Natural killer cell (primary cell): ENCODE results near the gene DOCK11. TPM values are rescaled to one million over a fixed set of nuclear protein-coding genes. Genes with fewer than 3 reads are reported as not detected.
A peak's percentile ranks its signal among the peaks of the same experiment; 100 is the strongest.

Experiments
- ATAC-seq, 3 donors: fragments of 150-1000 bp in 2 of 3; fragments of 200-7000 bp in 1 of 3; cut with Tn5 transposase; 1 replicate in 1 of 3; 2 replicates in 2 of 3; pipeline ENCODE4 v1.10.0; 2021; ENCODE audit warnings: mild to moderate bottlenecking in 2 of 3, moderate library complexity in 2 of 3
- DNase-seq, 2 donors: peaks; one replicate each; pipeline versions ENCODE4 v3.0.0 to v3.0.0-alpha.2; 2013 to 2021; ENCODE audit warnings: mixed read lengths in 1 of 2
- H3K27ac ChIP-seq: one replicate; pipeline ENCODE4 v1.5.1; 2013; ENCODE audit warnings: mild to moderate bottlenecking, low read length
- H3K27me3 ChIP-seq: one replicate; pipeline ENCODE4 v1.6.1; 2013; ENCODE audit warnings: low read length; ENCODE audit not compliant: control insufficient read depth, insufficient read depth
- H3K36me3 ChIP-seq: one replicate; pipeline ENCODE4 v1.6.1; 2013; ENCODE audit warnings: low read length; ENCODE audit not compliant: control insufficient read depth, insufficient read depth
- H3K4me1 ChIP-seq: one replicate; pipeline ENCODE4 v1.6.1; 2013; ENCODE audit warnings: low read length; ENCODE audit not compliant: control insufficient read depth, insufficient read depth
- H3K4me3 ChIP-seq: one replicate; pipeline ENCODE4 v1.5.1; 2013; ENCODE audit warnings: low read length
- H3K9me3 ChIP-seq: one replicate; pipeline ENCODE4 v1.6.1; 2013; ENCODE audit warnings: low read length; ENCODE audit not compliant: control insufficient read depth, insufficient read depth
- H3K27ac Mint-ChIP-seq, 2 donors: one replicate each; pipeline ENCODE4 v1.8.0; 2022; ENCODE audit warnings: mild to moderate bottlenecking in 2 of 2, mixed read lengths in 2 of 2, moderate library complexity in 1 of 2
- H3K27me3 Mint-ChIP-seq, 2 donors: one replicate each; pipeline ENCODE4 v1.8.0; 2022; ENCODE audit warnings: low read depth in 2 of 2, mixed read lengths in 2 of 2
- H3K36me3 Mint-ChIP-seq: one replicate; pipeline ENCODE4 v1.8.0; 2022; ENCODE audit warnings: mixed read lengths
- H3K4me1 Mint-ChIP-seq, 2 donors: one replicate each; pipeline ENCODE4 v1.8.0; 2022; ENCODE audit warnings: mixed read lengths in 2 of 2
- H3K4me3 Mint-ChIP-seq: one replicate; pipeline ENCODE4 v1.8.0; 2022; ENCODE audit warnings: mild to moderate bottlenecking, moderate library complexity, mixed read lengths
- H3K9me3 Mint-ChIP-seq, 2 donors: one replicate each; pipeline ENCODE4 v1.8.0; 2022; ENCODE audit warnings: mixed read lengths in 2 of 2
- CTCF ChIP-seq: fragments of 200-600 bp; IDR thresholded peaks from one replicate; pipeline ENCODE4 v1.8.0; 2022; ENCODE audit warnings: antibody characterized with exemption
- WGBS: methylation state at CpG from one replicate; pipeline ENCODE4 v1.1.7; 2013; ENCODE audit warnings: missing lambda C conversion rate; ENCODE audit not compliant: insufficient coverage; 5-methylcytosine and 5-hydroxymethylcytosine counted together
- intact Hi-C: fragments of 100-400 bp; cut with micrococcal nuclease; formaldehyde crosslinking; loops from one replicate; pipeline ENCODE4 v1.14.2; 2022
- total RNA-seq, 4 donors: library from RNA; stranded (reverse); fragments of 120-200 nt in 1 of 4; gene quantifications; one replicate each; pipeline versions ENCODE4 v1.2.3 to v1.2.4, GENCODE V29; 2013 to 2022

Gene DOCK11
- total RNA-seq, 3 donors from 2014 or later (not counting 1 experiment from before 2014, with no cell fraction given) = 108 to 130 (median 117) TPM

DNA sequence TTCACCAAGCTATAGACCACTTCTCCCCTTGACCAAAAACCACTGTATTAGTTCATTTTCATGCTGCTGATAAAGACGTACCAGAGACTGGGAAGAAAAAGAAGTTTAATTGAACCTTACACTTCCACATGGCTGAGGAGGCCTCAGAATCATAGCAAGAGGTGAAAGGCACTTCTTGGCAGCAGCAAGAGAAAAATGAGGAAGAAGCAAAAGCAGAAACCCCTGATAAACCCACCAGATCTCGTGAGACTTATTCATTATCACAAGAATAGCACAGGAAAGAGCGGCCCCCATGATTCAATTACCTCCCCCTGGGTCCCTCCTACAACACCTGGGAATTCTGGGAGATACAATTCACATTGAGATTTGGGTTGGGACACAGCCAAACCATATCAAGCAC lies 97.8 kb downstream of the DOCK11 start:
- no peak for TF ChIP-seq CTCF
- Mint-ChIP-seq H3K27me3 (no peaks in the 10 kb centered on the region), H3K36me3 (no peaks in the 10 kb centered on the region), H3K27ac (peak overlapping the region; percentile 27 to 76), H3K4me1 (peaks cover 0 to 10% of the 10 kb centered on the region in 2 donors), H3K9me3 (no peaks in the 10 kb centered on the region), H3K4me3 (no peak overlapping the region)
- H3K27ac ChIP-seq = no peak overlapping the region
- no peaks in the 10 kb centered on the region for H3K27me3 ChIP-seq
- intact Hi-C loops = no loop called here
- H3K36me3 ChIP-seq = peaks cover 56% of the 10 kb centered on the region
- DNase-seq (no peak), ATAC-seq (no peak)
- no peaks in the 10 kb centered on the region for H3K4me1 ChIP-seq
- H3K4me3 ChIP-seq = no peak overlapping the region
- no peaks in the 10 kb centered on the region for H3K9me3 ChIP-seq
- WGBS = 83% methylated on average over 1 of the region's 3 CpGs

GRCh38 chrX:118594697-118595420 lies 99.2 kb downstream of the DOCK11 start:
- Mint-ChIP-seq H3K4me3 (no peak overlapping the region), H3K27ac (peak overlapping the region; percentile 27 to 77), H3K36me3 (no peaks in the 10 kb centered on the region), H3K4me1 (peaks cover 0 to 10% of the 10 kb centered on the region in 2 donors), H3K9me3 (no peaks in the 10 kb centered on the region), H3K27me3 (no peaks in the 10 kb centered on the region)
- no peak for TF ChIP-seq CTCF
- Histone ChIP-seq H3K27ac (no peak overlapping the region), H3K36me3 (peaks cover 56% of the 10 kb centered on the region), H3K4me3 (no peak overlapping the region), H3K9me3 (no peaks in the 10 kb centered on the region), H3K27me3 (no peaks in the 10 kb centered on the region), H3K4me1 (no peaks in the 10 kb centered on the region)
- DNase-seq (no peak), ATAC-seq (no peak)
- intact Hi-C loops = no loop called here
- 88% methylated on average over 4 of the region's 4 CpGs for WGBS

- Histone ChIP-seq H3K27me3 (no peaks in the 10 kb centered on the region), H3K4me1 (no peaks in the 10 kb centered on the region), H3K4me3 (no peak overlapping the region), H3K9me3 (no peaks in the 10 kb centered on the region), H3K36me3 (peaks cover 54% of the 10 kb centered on the region), H3K27ac (no peak overlapping the region)
- peaks cover 0 to 11% of the 10 kb centered on the region in 2 donors for H3K4me1 Mint-ChIP-seq
- TF ChIP-seq CTCF = no peak
- peak overlapping the region; percentile 14 to 77 for H3K27ac Mint-ChIP-seq
- no peak for DNase-seq
- no peaks in the 10 kb centered on the region for H3K9me3 Mint-ChIP-seq
- H3K36me3 Mint-ChIP-seq = no peaks in the 10 kb centered on the region
- H3K27me3 Mint-ChIP-seq = no peaks in the 10 kb centered on the region
- ATAC-seq = no peak
- intact Hi-C loops = no loop called here
- WGBS = 66% methylated on average over 4 of the region's 7 CpGs
- no peak overlapping the region for H3K4me3 Mint-ChIP-seq
These were observed 100.0 kb downstream of the DOCK11 start for GRCh38 chrX:118595501-118596042.
